GM13977 (cell line): Measurements from ENCODE around the gene WASL.

Experiments used
- DNase-seq: peaks from one replicate; pipeline ENCODE4 v3.0.0; 2012; ENCODE audit warnings: low spot score
- CTCF ChIP-seq: IDR thresholded peaks from 2 replicates; pipeline ENCODE4 v1.5.1; 2012; ENCODE audit warnings: mild to moderate bottlenecking, control low read depth; ENCODE audit not compliant: insufficient read depth; ENCODE audit errors: extremely low read depth, missing control alignments
- in situ Hi-C: fragments of 300-500 bp; cut with MboI; formaldehyde crosslinking; loops from one replicate; pipeline ENCODE4 v1.12.0; 2022; ENCODE audit warnings: low sequenced_read_pairs, low pct_unique_long_range_greater_than_20kb, mixed read lengths, inconsistent platforms; ENCODE audit not compliant: unreplicated experiment

Gene WASL

GRCh38 chr7:123789817-123790216 lies 41.0 kb upstream of the WASL start:
- TF ChIP-seq CTCF, result no peak
- in situ Hi-C loops, result no loop called here
- DNase-seq, result no peak

- no peak for TF ChIP-seq CTCF
- in situ Hi-C loops, result no loop called here
- DNase-seq, result no peak
Observed at GRCh38 chr7:123789206-123789784, 40.5 kb upstream of the WASL start.

GRCh38 chr7:123788584-123788983 lies 39.8 kb upstream of the WASL start:
- no peak for TF ChIP-seq CTCF
- DNase-seq, result no peak
- in situ Hi-C loops, result no loop called here

- no peak for DNase-seq
- no peak for TF ChIP-seq CTCF
- in situ Hi-C loops, result no loop called here
Observed at GRCh38 chr7:123787220-123788007, 38.6 kb upstream of the WASL start.

- TF ChIP-seq CTCF, result no peak
- DNase-seq, result no peak
- in situ Hi-C loops, result no loop called here
Observed at GRCh38 chr7:123784263-123784662, 35.5 kb upstream of the WASL start.

GRCh38 chr7:123783820-123784219 lies 35.0 kb upstream of the WASL start:
- TF ChIP-seq CTCF, result no peak
- DNase-seq, result no peak
- in situ Hi-C loops, result no loop called here
